GM23248 (cell line): Measurements from ENCODE around the gene FEZ2. TPM values are rescaled to one million over a fixed set of nuclear protein-coding genes. Genes with fewer than 3 reads are reported as not detected.

Source experiments
- DNase-seq: peaks from one replicate; pipeline ENCODE4 v3.0.0-alpha.2; 2015
- H2AFZ ChIP-seq: fragments of 200-600 bp; sonication (generic); 2 replicates; pipeline ENCODE4 v1.6.1; 2016; ENCODE audit warnings: antibody characterized with exemption
- H3F3A ChIP-seq: fragments of 200-600 bp; sonication (generic); 2 replicates; pipeline ENCODE4 v1.6.1; 2016; ENCODE audit warnings: mild to moderate bottlenecking, antibody characterized with exemption, mixed run types; ENCODE audit not compliant: insufficient read depth
- H3K27ac ChIP-seq: fragments of 200-600 bp; sonication (generic); 2 replicates; pipeline ENCODE4 v1.5.1; 2016; ENCODE audit warnings: mild to moderate bottlenecking
- H3K27me3 ChIP-seq: fragments of 200-600 bp; sonication (generic); replicated peaks from 2 replicates; pipeline ENCODE4 v1.6.1; 2016; ENCODE audit warnings: mild to moderate bottlenecking; ENCODE audit not compliant: insufficient read depth
- H3K36me3 ChIP-seq: fragments of 200-600 bp; sonication (generic); 2 replicates; pipeline ENCODE4 v1.6.1; 2016; ENCODE audit warnings: low read depth, mild to moderate bottlenecking
- H3K4me1 ChIP-seq: fragments of 200-600 bp; sonication (generic); 2 replicates; pipeline ENCODE4 v1.6.1; 2016; ENCODE audit warnings: mild to moderate bottlenecking; ENCODE audit not compliant: insufficient read depth
- H3K4me2 ChIP-seq: fragments of 200-600 bp; sonication (generic); one replicate; pipeline ENCODE4 v1.6.1; 2016; ENCODE audit warnings: mild to moderate bottlenecking; ENCODE audit not compliant: unreplicated experiment
- H3K4me3 ChIP-seq: fragments of 200-600 bp; sonication (generic); 2 replicates; pipeline ENCODE4 v1.5.1; 2016; ENCODE audit warnings: mild to moderate bottlenecking
- H3K79me2 ChIP-seq: fragments of 200-600 bp; sonication (generic); 2 replicates; pipeline ENCODE4 v1.6.1; 2016; ENCODE audit warnings: mild to moderate bottlenecking; ENCODE audit not compliant: insufficient read depth
- H3K9ac ChIP-seq: fragments of 200-600 bp; sonication (generic); 2 replicates; pipeline ENCODE4 v1.6.1; 2016; ENCODE audit warnings: mild to moderate bottlenecking
- H3K9me2 ChIP-seq: fragments of 200-600 bp; sonication (generic); 2 replicates; pipeline ENCODE4 v1.6.1; 2016; ENCODE audit warnings: mixed run types, mild to moderate bottlenecking, moderate library complexity; ENCODE audit not compliant: insufficient read depth
- H3K9me3 ChIP-seq: fragments of 200-600 bp; sonication (generic); one replicate; pipeline ENCODE4 v1.6.1; 2017; ENCODE audit warnings: low read depth
- H4K20me1 ChIP-seq: fragments of 200-600 bp; sonication (generic); 2 replicates; pipeline ENCODE4 v1.6.0; 2016; ENCODE audit not compliant: insufficient read depth
- EZH2 ChIP-seq: fragments of 200-600 bp; sonication (generic); IDR thresholded peaks from 2 replicates; pipeline ENCODE4 v1.6.1; 2018; ENCODE audit warnings: antibody characterized with exemption, mild to moderate bottlenecking; ENCODE audit not compliant: insufficient read depth, poor library complexity, severe bottlenecking
- EZH2phosphoT487 ChIP-seq: fragments of 200-600 bp; sonication (generic); IDR thresholded peaks from 2 replicates; pipeline ENCODE4 v1.6.1; 2018; ENCODE audit warnings: antibody characterized with exemption, moderate library complexity, mild to moderate bottlenecking, low read depth; ENCODE audit not compliant: insufficient read depth
- WGBS, 2 experiments: methylation state at CpG; one replicate each; pipeline ENCODE4 v1.1.6; 2015 to 2017; ENCODE audit warnings: low lambda C conversion rate in 2 of 2, low coverage in 1 of 2; ENCODE audit errors: missing lambda C conversion rate in 2 of 2; 5-methylcytosine and 5-hydroxymethylcytosine counted together
- in situ Hi-C: fragments of 300-500 bp; cut with MboI; formaldehyde crosslinking; loops from 2 replicates; pipeline ENCODE4 v1.15.0; 2020
- polyA plus RNA-seq: library from polyadenylated mRNA; unstranded; fragments of >200 nt; fragmentation: Nextera tagmentation; extraction: Ambion mirVana; gene quantifications from 2 replicates; pipeline ENCODE4 v1.2.1, GENCODE V29; 2016
- total RNA-seq: library from RNA; depleted of rRNA; stranded (reverse); fragments of >200 nt; shearing (Covaris generic); gene quantifications from 2 replicates; pipeline ENCODE4 v1.2.3, GENCODE V29; 2014

The FEZ2 gene
- total and polyA plus RNA-seq, 2 experiments from 2014 or later: 48.8 to 93.2 TPM

- Histone ChIP-seq H3K4me3 (no peak overlapping the region), H3K27ac (peak overlapping the region; percentile 57), H3K9me2 (no peaks in the 10 kb centered on the region), H3K36me3 (peaks cover 40% of the 10 kb centered on the region), H3K9me3 (no peaks in the 10 kb centered on the region), H3K4me2 (peak overlapping the region; percentile 53), H3F3A (peaks cover 97% of the 10 kb centered on the region), H3K9ac (peak overlapping the region; percentile 4; the same call in 1 of the 2 replicates), H3K4me1 (peaks cover 70% of the 10 kb centered on the region), H3K27me3 (no peaks in the 10 kb centered on the region), H3K79me2 (peaks cover 27% of the 10 kb centered on the region), H4K20me1 (no peaks in the 10 kb centered on the region), H2AFZ (no peak overlapping the region)
- DNase-seq: peak; percentile 76
- TF ChIP-seq EZH2phosphoT487 (no peak), EZH2 (no peak)
- 0 to 6% methylated on average over 1 of the region's 1 CpG for WGBS, 2 experiments
- in situ Hi-C loops: loop anchor here (25.0 kb wide), 1 partner anchor 230 kb away; no protein-coding TSS in a partner anchor
Observed at GRCh38 chr2:36556842-36557241, 41.1 kb downstream of the FEZ2 start.

GRCh38 chr2:36555789-36556188 lies 42.2 kb downstream of the FEZ2 start:
- TF ChIP-seq EZH2: no peak
- TF ChIP-seq EZH2phosphoT487: no peak
- no peaks in the 10 kb centered on the region for H4K20me1 ChIP-seq

DNA sequence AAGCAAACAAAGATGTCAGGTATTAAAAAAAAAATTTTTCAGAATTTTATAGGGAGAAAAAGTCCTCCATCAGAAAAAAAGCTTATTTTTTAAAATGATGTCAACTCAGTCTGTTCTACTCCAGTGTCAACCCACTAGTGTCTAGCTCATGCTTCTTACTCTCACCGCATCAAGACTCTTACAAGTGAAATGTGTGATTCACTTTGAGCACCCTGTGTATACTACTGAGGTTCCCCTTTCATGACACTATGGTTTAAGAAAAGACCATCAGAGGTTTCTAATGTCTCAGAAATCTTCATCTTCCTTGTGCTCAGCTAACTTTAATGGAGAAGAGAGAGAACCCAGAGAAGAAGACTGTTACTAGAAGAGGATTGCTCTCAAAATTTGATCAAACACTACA lies 43.4 kb downstream of the FEZ2 start:
- peaks cover 22% of the 10 kb centered on the region for H3K79me2 ChIP-seq
- TF ChIP-seq EZH2phosphoT487: no peak
- TF ChIP-seq EZH2: no peak
- H3F3A ChIP-seq: peaks cover 99% of the 10 kb centered on the region
- H4K20me1 ChIP-seq: no peaks in the 10 kb centered on the region
- 84 to 100% methylated on average over 1 of the region's 1 CpG for WGBS, 2 experiments
- H3K27ac ChIP-seq: peak overlapping the region; percentile 57
- H3K9ac ChIP-seq: no peak overlapping the region
- in situ Hi-C loops: loop anchor here (25.0 kb wide), 1 partner anchor 233 kb away; no protein-coding TSS in a partner anchor
- no peak overlapping the region for H2AFZ ChIP-seq
- DNase-seq: no peak
- H3K9me2 ChIP-seq: no peaks in the 10 kb centered on the region
- H3K4me2 ChIP-seq: no peak overlapping the region
- no peaks in the 10 kb centered on the region for H3K27me3 ChIP-seq
- peaks cover 54% of the 10 kb centered on the region for H3K36me3 ChIP-seq
- H3K4me3 ChIP-seq: no peak overlapping the region
- H3K4me1 ChIP-seq: peaks cover 48% of the 10 kb centered on the region
- no peaks in the 10 kb centered on the region for H3K9me3 ChIP-seq

More at GRCh38 chr2:36555789-36556188, 42.2 kb downstream of the FEZ2 start:
- Histone ChIP-seq H3K36me3 (peaks cover 49% of the 10 kb centered on the region), H3K79me2 (peaks cover 27% of the 10 kb centered on the region), H3K9ac (no peak overlapping the region), H3K27ac (peak overlapping the region; percentile 57), H3K4me1 (peaks cover 60% of the 10 kb centered on the region), H3K4me2 (no peak overlapping the region), H2AFZ (no peak overlapping the region), H3K27me3 (no peaks in the 10 kb centered on the region), H3K9me3 (no peaks in the 10 kb centered on the region), H3K4me3 (no peak overlapping the region), H3F3A (peaks cover 100% of the 10 kb centered on the region), H3K9me2 (no peaks in the 10 kb centered on the region)
- WGBS, 2 experiments: 83 to 87% methylated on average over 3 of the region's 3 CpGs
- DNase-seq: no peak
- in situ Hi-C loops: loop anchor here (25.0 kb wide), 1 partner anchor 232 kb away; no protein-coding TSS in a partner anchor

DNA sequence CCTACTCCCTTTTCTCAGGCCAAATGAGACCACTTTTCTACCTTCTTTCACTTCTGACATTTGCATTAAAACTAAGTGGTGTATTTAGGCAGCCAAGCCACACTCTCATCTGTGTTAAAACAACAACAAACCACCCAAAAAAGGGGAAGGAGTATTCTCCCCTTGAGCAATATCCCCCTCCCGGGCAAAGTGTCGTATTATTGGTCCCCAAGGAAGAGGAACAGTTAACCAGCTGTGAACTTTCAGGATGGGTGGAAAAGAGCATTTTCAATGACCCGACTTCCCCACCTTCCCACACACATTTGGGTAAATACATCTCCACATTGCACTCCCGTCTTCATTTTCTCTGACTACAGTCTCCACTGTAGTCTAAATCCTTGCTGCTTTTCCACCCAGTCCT lies 44.3 kb downstream of the FEZ2 start:
- peak overlapping the region; percentile 57; the same call in 1 of the 2 replicates for H3K27ac ChIP-seq
- peaks cover 99% of the 10 kb centered on the region for H3F3A ChIP-seq
- H3K79me2 ChIP-seq: peaks cover 13% of the 10 kb centered on the region
- no peak overlapping the region for H2AFZ ChIP-seq
- no peaks in the 10 kb centered on the region for H3K27me3 ChIP-seq
- H3K9me2 ChIP-seq: no peaks in the 10 kb centered on the region
- WGBS, 2 experiments: 62 to 66% methylated on average over 4 of the region's 4 CpGs
- no peak for TF ChIP-seq EZH2
- no peak for TF ChIP-seq EZH2phosphoT487
- H3K4me2 ChIP-seq: no peak overlapping the region
- H3K9me3 ChIP-seq: no peaks in the 10 kb centered on the region
- H3K9ac ChIP-seq: no peak overlapping the region
- no peak for DNase-seq
- H3K4me1 ChIP-seq: peaks cover 40% of the 10 kb centered on the region
- H3K36me3 ChIP-seq: peaks cover 58% of the 10 kb centered on the region
- no peaks in the 10 kb centered on the region for H4K20me1 ChIP-seq
- no peak overlapping the region for H3K4me3 ChIP-seq
- in situ Hi-C loops: loop anchor here (25.0 kb wide), 1 partner anchor 234 kb away; no protein-coding TSS in a partner anchor

- Histone ChIP-seq H2AFZ (no peak overlapping the region), H3K9ac (no peak overlapping the region), H3K4me3 (no peak overlapping the region), H3K27ac (0 out of 2 replicates have a peak overlapping the region, but pooled peaks have one; percentile 7), H3F3A (peaks cover 99% of the 10 kb centered on the region), H3K4me1 (peaks cover 23% of the 10 kb centered on the region), H3K27me3 (no peaks in the 10 kb centered on the region), H3K79me2 (peaks cover 10% of the 10 kb centered on the region; the same call in 1 of the 2 replicates), H3K4me2 (no peak overlapping the region), H4K20me1 (no peaks in the 10 kb centered on the region), H3K9me3 (no peaks in the 10 kb centered on the region), H3K36me3 (peaks cover 83% of the 10 kb centered on the region), H3K9me2 (no peaks in the 10 kb centered on the region)
- DNase-seq: no peak
- TF ChIP-seq EZH2phosphoT487: no peak
- no peak for TF ChIP-seq EZH2
- in situ Hi-C loops: loop anchor here (25.0 kb wide), 1 partner anchor 237 kb away; no protein-coding TSS in a partner anchor
- WGBS, 2 experiments: 97 to 98% methylated on average over 5 of the region's 5 CpGs
Observed at GRCh38 chr2:36550006-36550405, 48.0 kb downstream of the FEZ2 start.
